IPS-NIHi11 (cell line): ENCODE data around the gene CDC42EP5.

Experiments
- DNase-seq: peaks from one replicate; pipeline ENCODE4 v3.0.0; 2012; ENCODE audit warnings: mixed read lengths, low spot score

Gene CDC42EP5

DNA sequence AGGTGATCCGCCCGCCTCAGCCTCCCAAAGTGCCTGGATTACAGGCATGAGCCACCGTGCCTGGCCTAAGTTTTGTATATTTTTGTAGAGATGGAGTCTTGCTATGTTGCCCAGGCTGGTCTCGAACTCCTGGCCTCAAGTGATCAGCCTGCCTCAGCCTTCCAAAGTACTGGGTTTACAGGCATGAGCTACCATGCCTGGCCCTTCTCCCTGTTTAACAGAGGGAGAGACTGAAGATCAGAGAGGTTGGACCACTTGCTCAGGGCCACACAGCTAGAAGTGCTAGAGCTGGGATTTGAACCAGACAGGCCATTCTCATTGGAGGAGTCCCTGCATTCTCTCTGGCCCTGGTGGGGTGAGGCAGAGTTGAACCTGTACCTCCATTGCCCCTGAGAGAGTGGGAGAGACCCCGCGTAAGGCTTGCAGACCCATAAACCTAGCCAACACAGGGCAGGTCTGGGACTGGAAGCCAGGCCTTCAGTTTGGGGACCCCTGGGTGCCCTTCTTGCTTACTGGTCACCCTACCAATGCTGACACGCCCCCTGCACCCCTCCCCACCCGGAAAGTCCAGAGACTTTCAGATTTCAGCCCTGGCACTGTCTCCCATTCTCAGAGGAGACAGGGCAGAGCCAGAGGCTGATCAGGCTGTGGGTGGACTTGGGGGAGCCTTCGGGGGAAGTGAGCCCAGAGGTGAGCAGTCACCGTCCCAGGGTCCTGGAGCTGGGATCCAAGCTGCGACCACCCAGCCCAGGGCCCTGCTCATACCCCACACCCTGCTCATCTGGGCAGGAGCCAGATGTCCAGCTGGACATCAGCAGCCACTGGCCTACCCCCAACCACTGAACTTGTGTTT is 44.5 kb downstream of the CDC42EP5 start:
- no peak for DNase-seq

GRCh38 chr19:54427586-54427985 is 45.5 kb downstream of the CDC42EP5 start:
- no peak for DNase-seq

DNA sequence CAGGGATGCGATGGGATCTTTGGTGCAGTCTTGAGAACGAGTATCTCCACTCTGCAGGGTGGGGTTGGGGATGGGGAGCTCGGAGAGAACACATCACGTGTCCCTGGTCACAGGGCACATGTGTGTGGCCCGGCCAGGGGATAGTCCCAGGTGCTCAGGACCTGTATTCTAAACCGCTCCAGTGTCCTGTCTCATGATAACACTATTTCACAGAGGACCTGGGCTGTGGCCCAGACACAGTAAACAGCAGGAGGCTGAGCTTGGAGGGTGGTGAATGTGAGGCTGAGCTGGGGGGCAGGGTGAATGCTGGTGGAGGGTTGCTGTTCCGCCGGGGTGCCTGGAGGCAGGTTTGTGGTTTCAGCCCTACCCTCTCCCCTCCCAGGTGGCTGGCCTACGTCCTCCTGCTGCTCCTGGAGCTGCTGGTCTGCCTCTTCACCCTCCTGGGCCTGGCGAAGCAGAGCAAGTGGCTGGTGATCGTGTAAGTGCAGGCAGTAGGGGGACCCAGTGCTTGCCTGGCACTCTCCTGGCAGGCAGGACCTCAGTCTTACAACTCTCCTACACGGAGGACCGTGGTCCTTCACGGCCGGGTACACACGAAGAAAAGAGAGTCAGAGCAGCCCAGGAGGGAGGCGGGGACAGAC is 46.7 kb downstream of the CDC42EP5 start:
- DNase-seq = peak; percentile 22

DNA sequence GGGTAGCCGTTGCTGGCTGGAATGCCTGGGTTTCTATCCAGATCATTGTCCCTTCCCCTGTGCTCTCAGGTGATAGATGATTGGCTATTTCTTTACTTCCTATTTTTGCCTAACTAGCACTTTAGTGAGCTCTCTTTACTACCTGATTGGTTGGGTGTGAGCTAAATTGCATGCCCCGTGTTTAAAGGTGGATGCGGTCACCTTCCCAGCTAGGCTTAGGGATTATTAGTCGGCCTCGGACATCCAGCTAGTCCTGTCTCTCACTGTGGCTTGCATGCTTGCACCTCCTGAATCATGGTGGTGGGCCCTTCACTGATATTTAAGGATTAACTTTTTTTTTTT is 47.7 kb downstream of the CDC42EP5 start:
- no peak for DNase-seq

DNA sequence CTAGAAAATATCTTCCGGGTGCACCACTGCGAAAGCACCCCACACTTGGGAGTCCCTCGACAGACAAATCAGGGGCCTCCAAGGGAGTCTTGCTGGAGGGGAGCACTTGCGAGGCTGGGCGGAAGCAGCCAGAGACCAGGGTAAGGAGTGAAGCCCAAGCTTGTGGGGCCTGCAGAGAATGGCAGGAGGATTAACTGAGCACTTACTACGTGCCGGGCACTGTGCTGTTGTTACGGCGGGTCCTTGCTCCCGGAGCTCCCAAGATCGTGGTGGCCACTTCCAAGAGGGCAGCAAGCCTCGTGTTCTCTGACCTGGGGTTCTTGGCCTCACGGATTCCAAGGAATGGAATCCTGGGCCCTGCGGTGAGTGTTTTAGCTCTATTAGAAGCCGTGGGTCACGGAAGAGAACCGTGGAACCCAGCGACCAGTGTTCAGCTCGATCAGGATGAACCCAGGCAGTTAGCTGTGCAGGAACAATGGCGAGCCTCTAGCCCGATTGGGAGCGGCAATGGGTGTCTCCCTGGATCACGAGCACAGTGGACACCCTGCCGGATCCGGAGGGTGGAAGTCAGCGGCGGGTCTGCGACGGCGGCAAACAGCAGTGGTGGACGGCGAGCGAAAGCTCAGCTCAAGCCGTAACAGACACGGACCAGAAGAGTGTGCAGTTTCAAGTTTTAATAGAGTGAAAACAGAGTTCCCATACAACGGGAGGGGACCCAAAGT is 48.3 kb downstream of the CDC42EP5 start:
- no peak for DNase-seq

DNA sequence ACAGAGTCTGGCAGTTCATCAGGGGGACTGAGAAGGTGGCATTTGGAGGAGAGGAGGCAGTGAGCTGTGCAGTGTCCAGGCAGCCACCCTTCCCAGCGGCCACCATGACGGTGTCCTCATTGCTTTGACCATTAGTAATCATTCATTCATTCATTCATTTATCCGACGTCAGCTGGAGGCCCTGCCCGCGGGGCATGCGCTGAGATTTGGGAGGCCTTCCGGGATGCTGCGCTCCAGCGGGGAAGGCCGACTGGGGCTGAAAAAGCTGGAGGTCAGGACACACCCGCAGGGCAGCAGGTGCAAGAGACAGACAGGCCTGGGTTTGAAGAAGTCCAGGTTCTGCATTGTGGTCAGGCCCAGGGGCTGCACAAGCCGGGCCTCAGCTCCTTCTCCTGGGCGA is 48.9 kb downstream of the CDC42EP5 start:
- no peak for DNase-seq

DNA sequence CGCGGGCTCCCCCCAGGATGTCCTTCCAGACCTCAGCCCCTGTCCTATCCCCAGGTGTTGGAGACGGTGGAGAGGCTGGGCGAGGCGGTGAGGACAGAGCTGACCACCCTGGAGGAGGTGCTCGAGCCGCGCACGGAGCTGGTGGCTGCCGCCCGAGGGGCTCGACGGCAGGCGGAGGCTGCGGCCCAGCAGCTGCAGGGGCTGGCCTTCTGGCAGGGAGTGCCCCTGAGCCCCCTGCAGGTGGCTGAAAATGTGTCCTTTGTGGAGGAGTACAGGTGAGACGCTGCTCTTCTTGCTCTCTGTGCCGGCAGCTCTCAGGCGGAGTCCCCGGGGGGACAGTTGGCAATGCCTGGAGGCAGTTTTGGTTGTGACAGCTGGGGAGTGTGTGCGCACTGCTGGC is 51.0 kb downstream of the CDC42EP5 start:
- DNase-seq = peak; percentile 59

DNA sequence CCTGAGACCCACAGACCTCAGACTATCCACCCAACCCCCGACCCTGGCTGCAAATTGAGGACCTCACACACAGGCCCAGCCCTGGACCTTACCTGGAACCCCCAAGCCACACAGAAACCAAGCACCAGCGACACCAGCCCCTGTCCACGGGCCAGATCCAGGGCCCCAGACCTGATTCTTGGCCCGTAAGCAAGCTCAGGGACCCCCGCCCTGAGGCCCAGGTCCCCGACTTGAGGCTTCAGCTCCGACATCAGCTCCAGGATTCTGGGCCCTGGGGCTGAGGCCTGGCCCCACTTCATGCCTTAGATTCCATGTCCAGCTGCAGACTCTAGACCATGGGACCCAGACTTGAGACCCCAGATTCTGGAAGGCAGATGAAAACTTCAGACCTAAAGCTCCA is 51.6 kb downstream of the CDC42EP5 start:
- no peak for DNase-seq

DNA sequence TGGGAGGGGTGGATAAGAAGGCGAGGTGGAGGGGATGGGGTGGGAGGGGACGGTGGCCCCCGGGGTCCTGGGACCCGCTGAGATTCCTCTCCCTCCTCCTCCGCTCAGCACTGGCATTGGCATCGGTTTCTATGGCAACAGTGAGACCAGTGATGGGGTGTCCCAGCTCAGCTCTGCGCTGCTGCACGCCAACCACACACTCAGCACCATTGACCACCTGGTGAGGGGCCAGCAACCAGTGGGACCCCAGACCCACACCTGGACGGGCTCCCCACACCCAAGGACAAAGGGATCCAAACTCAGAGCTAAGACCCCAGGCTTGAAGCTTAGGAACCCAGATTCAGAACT is 52.0 kb downstream of the CDC42EP5 start:
- DNase-seq = peak; percentile 77

GRCh38 chr19:54420383-54421168 is 52.5 kb downstream of the CDC42EP5 start:
- peak; percentile 80 for DNase-seq

DNA sequence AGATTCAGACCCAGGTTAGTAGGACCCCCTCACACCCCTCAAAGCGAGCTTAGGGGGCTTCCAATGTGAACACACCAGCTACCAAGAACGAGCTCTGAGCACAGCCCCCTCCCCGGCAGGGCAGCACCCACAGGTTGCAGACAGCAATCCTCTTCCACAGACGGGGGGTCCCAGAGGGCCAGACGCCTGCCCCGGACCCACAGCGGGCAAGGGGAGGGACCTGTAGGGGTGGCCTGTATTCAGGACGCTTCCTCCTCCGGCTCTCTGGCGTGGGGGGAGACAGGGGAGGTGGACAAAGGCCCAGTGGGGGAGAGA is 53.1 kb downstream of the CDC42EP5 start:
- DNase-seq = no peak

DNA sequence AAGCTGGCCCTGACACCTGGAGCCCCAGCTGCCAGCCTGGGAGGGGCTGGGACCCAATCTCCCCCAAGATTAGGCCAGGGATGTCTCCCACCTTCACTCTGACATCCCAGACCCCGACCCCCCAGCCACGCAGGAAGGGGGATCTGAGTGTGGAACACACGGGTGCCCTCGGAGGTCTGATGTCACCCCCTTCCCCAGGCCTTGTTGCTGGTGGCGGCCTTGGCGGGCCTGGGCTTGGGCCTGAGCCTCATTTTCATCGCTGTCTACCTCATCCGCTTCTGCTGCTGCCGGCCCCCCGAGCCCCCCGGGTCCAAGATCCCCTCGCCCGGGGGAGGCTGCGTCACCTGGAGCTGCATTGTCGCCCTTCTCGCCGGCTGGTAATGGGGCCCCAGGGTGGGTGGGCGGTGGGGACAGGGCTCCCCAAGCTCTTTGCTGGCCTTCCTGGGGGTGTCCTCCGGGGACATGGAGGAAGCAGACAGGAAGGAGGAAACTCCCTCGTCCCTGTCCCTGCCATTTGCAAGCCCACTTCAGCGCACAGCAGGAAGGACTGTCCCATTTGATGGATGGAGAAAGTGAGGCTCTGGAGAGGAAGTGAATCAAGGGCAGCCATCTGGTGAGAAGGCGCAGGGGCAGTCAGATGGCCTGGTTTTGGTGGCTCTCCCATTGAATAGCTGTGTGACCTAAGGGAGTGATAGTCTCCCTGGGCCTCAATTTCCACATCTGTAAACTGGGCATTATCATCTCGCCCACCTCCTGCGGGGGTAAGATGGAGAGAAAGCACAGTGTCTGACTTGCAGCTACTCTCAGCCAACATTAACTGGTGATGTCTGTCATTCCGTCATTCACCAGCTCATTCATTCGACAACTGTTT is 53.9 kb downstream of the CDC42EP5 start:
- no peak for DNase-seq

DNA sequence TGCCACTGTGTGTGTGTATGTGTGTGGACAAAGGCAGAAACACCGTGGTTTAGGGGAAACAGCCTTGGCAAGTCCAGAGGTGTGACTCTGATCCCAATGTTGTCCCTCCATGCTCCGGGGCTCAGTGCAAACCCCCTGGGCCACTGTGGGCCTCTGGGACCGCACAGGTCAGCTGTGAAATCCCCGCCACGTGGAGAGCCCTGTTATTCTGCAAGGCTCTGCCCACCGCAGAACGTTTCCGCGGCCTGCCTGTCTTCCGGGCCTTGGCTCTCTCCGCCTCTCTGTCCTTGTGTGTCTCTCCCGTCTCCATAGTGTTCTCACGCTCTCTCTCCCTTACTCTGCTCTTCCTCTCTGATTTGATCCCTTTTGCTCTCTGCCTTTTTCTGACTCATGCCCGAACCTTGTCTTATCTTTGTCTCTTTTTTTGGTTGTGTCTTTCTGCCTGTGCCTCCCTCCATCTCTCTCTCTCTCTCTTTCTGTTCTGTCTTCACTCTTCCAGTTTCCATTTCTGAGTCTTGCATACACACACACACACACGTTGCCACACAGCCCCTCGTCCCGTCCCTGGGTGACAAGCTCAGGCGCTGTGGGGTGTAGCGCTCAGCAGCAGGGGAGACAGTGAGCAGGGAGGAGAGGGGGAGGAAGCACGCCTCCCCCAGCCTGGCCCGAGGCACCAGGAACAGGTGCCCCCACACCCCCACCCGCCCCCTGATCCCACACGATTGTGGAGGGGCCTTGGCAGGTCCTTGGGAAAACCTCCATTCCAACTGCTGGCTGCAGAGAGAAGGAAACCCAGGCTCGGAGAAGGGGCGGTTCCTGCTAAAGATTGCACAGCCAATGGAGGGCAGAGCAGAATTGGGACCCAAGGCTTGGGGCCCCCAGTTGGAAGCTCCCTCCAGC is 54.8 kb downstream of the CDC42EP5 start:
- no peak for DNase-seq

DNA sequence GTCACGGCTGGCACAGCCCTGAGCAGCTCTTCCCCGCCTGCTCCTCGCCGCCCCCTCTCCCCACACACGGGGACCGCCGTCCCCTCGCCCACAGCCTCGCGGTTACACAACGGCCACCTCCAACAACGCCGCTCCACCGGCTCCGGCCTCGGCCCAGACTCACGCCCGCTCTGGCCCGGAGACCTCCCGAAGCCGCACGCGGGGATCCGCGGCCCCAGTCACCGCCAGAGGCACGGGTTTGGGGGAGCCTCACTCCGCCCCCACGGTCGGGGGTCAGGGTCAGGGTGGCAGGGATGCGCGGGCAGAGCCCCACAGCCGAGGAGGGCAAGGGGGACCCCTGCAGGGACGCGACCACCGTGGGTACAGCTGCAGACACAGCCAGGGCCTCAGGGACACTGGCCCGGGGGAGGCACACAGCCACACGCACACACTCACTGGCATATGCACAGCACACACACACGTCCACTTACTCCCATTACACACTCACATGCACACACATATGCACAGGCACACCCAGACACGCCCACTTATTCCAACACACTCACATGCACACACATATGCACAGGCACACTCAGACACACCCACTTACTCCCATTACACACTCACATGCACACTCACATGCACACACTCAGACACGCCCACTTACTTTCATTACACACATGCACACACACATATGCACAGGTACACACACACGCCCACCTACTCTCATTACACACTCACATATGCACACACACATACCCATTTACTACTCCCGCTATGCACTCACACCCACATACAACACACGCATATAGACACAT is 56.2 kb downstream of the CDC42EP5 start:
- DNase-seq = no peak

- DNase-seq = peak; percentile 23
Measured at GRCh38 chr19:54415901-54416673, 57.0 kb downstream of the CDC42EP5 start.

- peak; percentile 95 for DNase-seq
Measured at GRCh38 chr19:54415208-54415900, 57.7 kb downstream of the CDC42EP5 start, which contains the start of gene TTYH1. Gene TTYH1 (plus strand): TSS chr19:54415464. CDS start chr19:54415553, 89 bp downstream.
